NCI-H345 treated with DMSO at 0.1 percent for 48 hours (cell line): ENCODE data around the gene CORO2A.

ENCODE experiments used
- DNase-seq: peaks from one replicate; lab custom pipeline; 2025; ENCODE audit not compliant: unreplicated experiment; lab: John Stamatoyannopoulos, UW

The CORO2A gene

GRCh38 chr9:98192503-98193335, at the start of gene CORO2A:
TSS of gene CORO2A (minus strand) at chr9:98192637. CDS start at chr9:98157660, 34,977 bp downstream.
- peak; percentile 57 for DNase-seq

GRCh38 chr9:98241357-98242300, 49.2 kb upstream of the CORO2A start:
- no peak for DNase-seq

GRCh38 chr9:98240475-98240874, 48.0 kb upstream of the CORO2A start:
- DNase-seq: no peak

GRCh38 chr9:98236901-98237487, 44.6 kb upstream of the CORO2A start:
- no peak for DNase-seq

- DNase-seq: no peak
These were observed 42.7 kb upstream of the CORO2A start for GRCh38 chr9:98235126-98235525.

GRCh38 chr9:98234245-98234825, 41.9 kb upstream of the CORO2A start:
- DNase-seq: no peak

GRCh38 chr9:98232926-98233325, 40.5 kb upstream of the CORO2A start:
- DNase-seq: no peak

- no peak for DNase-seq
These were observed 39.5 kb upstream of the CORO2A start for GRCh38 chr9:98231770-98232478.

GRCh38 chr9:98230789-98231188, 38.4 kb upstream of the CORO2A start:
- DNase-seq: no peak

- DNase-seq: no peak
These were observed 37.9 kb upstream of the CORO2A start for GRCh38 chr9:98230304-98230703.

- no peak for DNase-seq
These were observed 37.2 kb upstream of the CORO2A start for GRCh38 chr9:98229620-98230019.

- DNase-seq: no peak
These were observed 36.6 kb upstream of the CORO2A start for GRCh38 chr9:98229090-98229395.

GRCh38 chr9:98228392-98229089, 36.1 kb upstream of the CORO2A start:
- no peak for DNase-seq

- DNase-seq: no peak
These were observed 35.4 kb upstream of the CORO2A start for GRCh38 chr9:98227883-98228282.

GRCh38 chr9:98226957-98227356, 34.5 kb upstream of the CORO2A start:
- no peak for DNase-seq

- no peak for DNase-seq
These were observed 34.1 kb upstream of the CORO2A start for GRCh38 chr9:98226516-98226915.

GRCh38 chr9:98225015-98225442, 32.6 kb upstream of the CORO2A start:
- DNase-seq: no peak

GRCh38 chr9:98222885-98223691, 30.7 kb upstream of the CORO2A start:
- DNase-seq: no peak

- no peak for DNase-seq
These were observed 28.5 kb upstream of the CORO2A start for GRCh38 chr9:98220911-98221310.
